Esophagus squamous epithelium (tissue), 4 donors: ENCODE measurements around the gene KAT2B.

Experiments
- POLR2A ChIP-seq, 4 donors: fragments of 450-650 bp; IDR thresholded peaks; one replicate each; pipeline ENCODE4 v1.6.1; 2017; ENCODE audit warnings: antibody characterized with exemption in 4 of 4, mild to moderate bottlenecking in 4 of 4, moderate library complexity in 3 of 4
- TF ChIP-seq, protein P1 (sequence below), 6 experiments: fragments of 450-650 bp in 4 of 6; fragments of 200-600 bp in 2 of 6; sonication (generic) in 2 of 6; IDR thresholded peaks; one replicate each; pipeline ENCODE4 v1.5.1; 2016 to 2019; ENCODE audit warnings: antibody characterized with exemption in 6 of 6, mild to moderate bottlenecking in 4 of 6, moderate library complexity in 4 of 6

DNA sequence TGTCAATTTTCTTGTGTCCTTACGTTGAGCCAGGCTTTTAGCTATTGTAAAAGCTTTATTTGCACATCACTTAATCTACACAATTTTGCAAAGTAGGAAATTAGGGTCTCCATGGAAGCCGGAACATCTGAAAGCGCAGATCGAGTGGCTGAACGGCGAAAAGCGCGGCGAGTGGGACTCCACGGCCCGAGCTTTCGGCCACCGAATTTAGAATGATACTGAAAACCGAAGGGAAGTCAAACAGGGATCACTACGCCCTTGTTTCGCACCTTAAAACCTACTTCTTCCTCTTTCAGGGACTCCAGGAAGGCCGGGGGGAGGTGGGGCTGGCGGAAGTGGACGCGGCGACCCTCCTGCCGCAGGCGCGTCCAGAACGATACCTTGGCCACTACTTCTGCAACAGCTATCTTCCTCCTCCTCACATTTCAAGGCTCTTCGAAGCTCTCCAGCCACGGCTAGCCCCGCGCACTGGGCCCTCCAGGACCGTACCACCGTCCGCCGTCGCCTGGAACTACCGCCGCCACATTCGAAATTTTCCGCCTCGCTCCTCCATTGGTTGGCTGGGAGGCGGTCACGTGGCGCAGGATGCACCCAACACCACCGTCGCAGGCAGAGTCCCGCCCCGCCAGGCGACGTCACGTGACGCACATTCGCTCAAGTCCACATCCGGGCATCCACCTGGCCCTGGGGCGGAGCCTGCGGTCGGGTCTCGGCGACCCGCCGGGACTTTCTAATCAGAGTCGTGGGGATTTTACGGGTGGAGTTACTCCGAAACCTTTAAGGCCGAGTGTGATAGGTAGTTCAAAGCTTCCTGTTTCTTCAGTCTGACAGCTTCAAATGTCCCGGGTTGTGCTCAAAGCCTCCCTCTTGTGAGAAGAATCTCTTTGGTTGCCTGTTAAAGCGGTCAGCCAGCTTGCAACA is 145.7 kb downstream of the KAT2B start, which contains the start of gene SGO1:
- TF ChIP-seq, protein P1, sequence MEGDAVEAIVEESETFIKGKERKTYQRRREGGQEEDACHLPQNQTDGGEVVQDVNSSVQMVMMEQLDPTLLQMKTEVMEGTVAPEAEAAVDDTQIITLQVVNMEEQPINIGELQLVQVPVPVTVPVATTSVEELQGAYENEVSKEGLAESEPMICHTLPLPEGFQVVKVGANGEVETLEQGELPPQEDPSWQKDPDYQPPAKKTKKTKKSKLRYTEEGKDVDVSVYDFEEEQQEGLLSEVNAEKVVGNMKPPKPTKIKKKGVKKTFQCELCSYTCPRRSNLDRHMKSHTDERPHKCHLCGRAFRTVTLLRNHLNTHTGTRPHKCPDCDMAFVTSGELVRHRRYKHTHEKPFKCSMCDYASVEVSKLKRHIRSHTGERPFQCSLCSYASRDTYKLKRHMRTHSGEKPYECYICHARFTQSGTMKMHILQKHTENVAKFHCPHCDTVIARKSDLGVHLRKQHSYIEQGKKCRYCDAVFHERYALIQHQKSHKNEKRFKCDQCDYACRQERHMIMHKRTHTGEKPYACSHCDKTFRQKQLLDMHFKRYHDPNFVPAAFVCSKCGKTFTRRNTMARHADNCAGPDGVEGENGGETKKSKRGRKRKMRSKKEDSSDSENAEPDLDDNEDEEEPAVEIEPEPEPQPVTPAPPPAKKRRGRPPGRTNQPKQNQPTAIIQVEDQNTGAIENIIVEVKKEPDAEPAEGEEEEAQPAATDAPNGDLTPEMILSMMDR (IDR thresholded peaks at IDR 0.05), result peak in 2 of 6 experiments; percentile 9
- TF ChIP-seq POLR2A (IDR thresholded peaks at IDR 0.05), result peak in 3 of 4 donors; percentile 61 to 82 (median 74)
